ENCODE results near the gene VIPAS39. TPM values are rescaled to one million over a fixed set of nuclear protein-coding genes. Genes with fewer than 3 reads are reported as not detected.
A peak's percentile ranks its signal among the peaks of the same experiment; 100 is the strongest.

VIPAS39 gene
- total and polyA plus RNA-seq, 5 donors from 2014 or later, result 12.4 to 16.6 (median 14.3) TPM

DNA sequence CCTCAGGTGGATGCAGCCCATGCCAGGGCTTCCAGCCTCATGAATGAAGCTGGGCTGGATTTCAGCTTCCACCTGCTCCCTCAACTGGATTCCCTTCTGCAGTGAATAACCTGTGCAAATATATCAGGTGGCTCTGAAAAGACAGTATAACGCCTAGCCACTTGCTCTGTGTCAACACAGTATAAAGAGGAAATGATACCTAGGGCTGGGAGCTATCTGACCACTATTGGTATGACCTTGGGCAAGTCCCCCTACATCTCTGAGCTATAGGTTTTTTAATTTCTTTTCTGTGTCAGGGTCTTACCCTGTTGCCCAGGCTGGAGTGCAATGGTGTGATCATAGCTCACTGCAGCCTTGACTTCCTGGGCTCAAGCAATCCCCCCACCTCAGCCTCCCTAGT is 21.4 kb upstream of the VIPAS39 start:
- no peaks in the 10 kb centered on the region for H3K4me1 ChIP-seq (ENCODE audit: control insufficient read depth, insufficient read depth, low read length, poor library complexity, severe bottlenecking)
- no peaks in the 10 kb centered on the region for H3K27me3 ChIP-seq (ENCODE audit: control insufficient read depth, insufficient read depth, low read length)
- H3K4me3 Mint-ChIP-seq, result no peak overlapping the region
- ATAC-seq (ENCODE audit: low read depth in 2 of 2), result peak in 1 of 2 donors; percentile 29
- H3K27ac ChIP-seq (ENCODE audit: insufficient read depth, low read length, poor library complexity, severe bottlenecking), result no peak overlapping the region
- H3K4me3 ChIP-seq (ENCODE audit: low read depth, low read length), result no peak overlapping the region
- H3K9me3 ChIP-seq (ENCODE audit: control insufficient read depth in 2 of 2, low read length in 2 of 2), result no peaks in the 10 kb centered on the region
- no peaks in the 10 kb centered on the region for H3K36me3 ChIP-seq (ENCODE audit: control insufficient read depth, insufficient read depth, low read length)
- no peaks in the 10 kb centered on the region for H3K27me3 Mint-ChIP-seq
- H3K36me3 Mint-ChIP-seq, result no peaks in the 10 kb centered on the region
- DNase-seq, result no peak
- H3K27ac Mint-ChIP-seq, result no peak overlapping the region
- H3K4me1 Mint-ChIP-seq, result no peaks in the 10 kb centered on the region
- H3K9me3 Mint-ChIP-seq, result no peaks in the 10 kb centered on the region

- no peak for ATAC-seq (ENCODE audit: low read depth in 2 of 2)
- no peak overlapping the region for H3K4me3 ChIP-seq (ENCODE audit: low read depth, low read length)
- no peaks in the 10 kb centered on the region for H3K27me3 Mint-ChIP-seq
- H3K4me1 ChIP-seq (ENCODE audit: control insufficient read depth, insufficient read depth, low read length, poor library complexity, severe bottlenecking), result no peaks in the 10 kb centered on the region
- H3K9me3 Mint-ChIP-seq, result no peaks in the 10 kb centered on the region
- DNase-seq, result no peak
- no peak overlapping the region for H3K4me3 Mint-ChIP-seq
- H3K9me3 ChIP-seq (ENCODE audit: control insufficient read depth in 2 of 2, low read length in 2 of 2), result no peaks in the 10 kb centered on the region
- no peaks in the 10 kb centered on the region for H3K36me3 ChIP-seq (ENCODE audit: control insufficient read depth, insufficient read depth, low read length)
- H3K27ac Mint-ChIP-seq, result no peak overlapping the region
- no peaks in the 10 kb centered on the region for H3K36me3 Mint-ChIP-seq
- no peaks in the 10 kb centered on the region for H3K4me1 Mint-ChIP-seq
- no peak overlapping the region for H3K27ac ChIP-seq (ENCODE audit: insufficient read depth, low read length, poor library complexity, severe bottlenecking)
- no peaks in the 10 kb centered on the region for H3K27me3 ChIP-seq (ENCODE audit: control insufficient read depth, insufficient read depth, low read length)
Measured at GRCh38 chr14:77478029-77478428, 20.6 kb upstream of the VIPAS39 start.

GRCh38 chr14:77475432-77476115 is 18.2 kb upstream of the VIPAS39 start:
- no peak overlapping the region for H3K27ac Mint-ChIP-seq
- H3K9me3 Mint-ChIP-seq, result no peaks in the 10 kb centered on the region
- no peak for DNase-seq
- Histone ChIP-seq H3K4me1 (ENCODE audit: control insufficient read depth, insufficient read depth, low read length, poor library complexity, severe bottlenecking) (no peaks in the 10 kb centered on the region), H3K27ac (ENCODE audit: insufficient read depth, low read length, poor library complexity, severe bottlenecking) (no peak overlapping the region), H3K36me3 (ENCODE audit: control insufficient read depth, insufficient read depth, low read length) (no peaks in the 10 kb centered on the region), H3K4me3 (ENCODE audit: low read depth, low read length) (no peak overlapping the region), H3K9me3 (ENCODE audit: control insufficient read depth in 2 of 2, low read length in 2 of 2) (no peaks in the 10 kb centered on the region), H3K27me3 (ENCODE audit: control insufficient read depth, insufficient read depth, low read length) (no peaks in the 10 kb centered on the region)
- H3K4me3 Mint-ChIP-seq, result no peak overlapping the region
- H3K27me3 Mint-ChIP-seq, result no peaks in the 10 kb centered on the region
- no peak for ATAC-seq (ENCODE audit: low read depth in 2 of 2)
- no peaks in the 10 kb centered on the region for H3K36me3 Mint-ChIP-seq
- no peaks in the 10 kb centered on the region for H3K4me1 Mint-ChIP-seq

- Histone ChIP-seq H3K9me3 (ENCODE audit: control insufficient read depth in 2 of 2, low read length in 2 of 2) (no peaks in the 10 kb centered on the region), H3K4me1 (ENCODE audit: control insufficient read depth, insufficient read depth, low read length, poor library complexity, severe bottlenecking) (no peaks in the 10 kb centered on the region), H3K36me3 (ENCODE audit: control insufficient read depth, insufficient read depth, low read length) (peaks cover 2% of the 10 kb centered on the region), H3K27ac (ENCODE audit: insufficient read depth, low read length, poor library complexity, severe bottlenecking) (no peak overlapping the region), H3K27me3 (ENCODE audit: control insufficient read depth, insufficient read depth, low read length) (no peaks in the 10 kb centered on the region), H3K4me3 (ENCODE audit: low read depth, low read length) (no peak overlapping the region)
- Mint-ChIP-seq H3K9me3 (no peaks in the 10 kb centered on the region), H3K27me3 (no peaks in the 10 kb centered on the region), H3K4me1 (no peaks in the 10 kb centered on the region), H3K36me3 (peaks cover 2% of the 10 kb centered on the region), H3K27ac (no peak overlapping the region), H3K4me3 (no peak overlapping the region)
- ATAC-seq (ENCODE audit: low read depth in 2 of 2) (no peak), DNase-seq (no peak)
Measured at GRCh38 chr14:77474479-77475177, 17.2 kb upstream of the VIPAS39 start.

- Histone ChIP-seq H3K4me1 (ENCODE audit: control insufficient read depth, insufficient read depth, low read length, poor library complexity, severe bottlenecking) (no peaks in the 10 kb centered on the region), H3K27me3 (ENCODE audit: control insufficient read depth, insufficient read depth, low read length) (no peaks in the 10 kb centered on the region), H3K4me3 (ENCODE audit: low read depth, low read length) (no peak overlapping the region), H3K9me3 (ENCODE audit: control insufficient read depth in 2 of 2, low read length in 2 of 2) (no peaks in the 10 kb centered on the region), H3K36me3 (ENCODE audit: control insufficient read depth, insufficient read depth, low read length) (peaks cover 9% of the 10 kb centered on the region), H3K27ac (ENCODE audit: insufficient read depth, low read length, poor library complexity, severe bottlenecking) (no peak overlapping the region)
- Mint-ChIP-seq H3K4me3 (no peak overlapping the region), H3K27ac (no peak overlapping the region), H3K4me1 (no peaks in the 10 kb centered on the region), H3K27me3 (no peaks in the 10 kb centered on the region), H3K36me3 (peaks cover 9% of the 10 kb centered on the region), H3K9me3 (no peaks in the 10 kb centered on the region)
- DNase-seq (no peak), ATAC-seq (ENCODE audit: low read depth in 2 of 2) (no peak)
Measured at GRCh38 chr14:77473921-77474320, 16.5 kb upstream of the VIPAS39 start.

GRCh38 chr14:77470224-77470870 is 12.9 kb upstream of the VIPAS39 start:
- Mint-ChIP-seq H3K4me1 (no peaks in the 10 kb centered on the region), H3K27me3 (no peaks in the 10 kb centered on the region), H3K9me3 (no peaks in the 10 kb centered on the region), H3K4me3 (no peak overlapping the region), H3K27ac (no peak overlapping the region), H3K36me3 (peaks cover 25% of the 10 kb centered on the region)
- no peaks in the 10 kb centered on the region for H3K9me3 ChIP-seq (ENCODE audit: control insufficient read depth in 2 of 2, low read length in 2 of 2)
- H3K27me3 ChIP-seq (ENCODE audit: control insufficient read depth, insufficient read depth, low read length), result no peaks in the 10 kb centered on the region
- no peaks in the 10 kb centered on the region for H3K4me1 ChIP-seq (ENCODE audit: control insufficient read depth, insufficient read depth, low read length, poor library complexity, severe bottlenecking)
- ATAC-seq (ENCODE audit: low read depth in 2 of 2) (no peak), DNase-seq (no peak)
- no peak overlapping the region for H3K4me3 ChIP-seq (ENCODE audit: low read depth, low read length)
- peaks cover 44% of the 10 kb centered on the region for H3K36me3 ChIP-seq (ENCODE audit: control insufficient read depth, insufficient read depth, low read length)
- H3K27ac ChIP-seq (ENCODE audit: insufficient read depth, low read length, poor library complexity, severe bottlenecking), result no peak overlapping the region

DNA sequence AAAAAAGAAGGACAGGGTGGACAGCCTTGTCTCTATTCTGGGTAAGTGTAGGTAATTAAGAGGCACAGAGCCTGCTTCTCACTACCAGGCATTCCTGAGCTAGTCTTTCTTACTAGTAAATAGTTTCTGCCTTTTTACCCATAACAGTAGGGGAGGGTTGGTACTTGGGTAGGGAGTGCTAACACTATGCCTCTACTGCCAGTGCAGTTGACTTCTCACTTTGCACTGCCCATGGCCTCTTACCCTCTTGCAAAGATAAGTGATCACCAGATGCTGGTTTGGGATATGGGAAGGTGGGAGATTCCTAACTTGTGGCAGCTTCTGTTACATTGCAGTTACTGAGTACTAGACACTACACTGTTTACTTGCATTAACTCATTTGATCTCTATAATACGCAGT is 12.1 kb upstream of the VIPAS39 start:
- ATAC-seq (ENCODE audit: low read depth in 2 of 2), result no peak
- no peaks in the 10 kb centered on the region for H3K9me3 ChIP-seq (ENCODE audit: control insufficient read depth in 2 of 2, low read length in 2 of 2)
- H3K4me3 ChIP-seq (ENCODE audit: low read depth, low read length), result no peak overlapping the region
- peaks cover 52% of the 10 kb centered on the region for H3K36me3 ChIP-seq (ENCODE audit: control insufficient read depth, insufficient read depth, low read length)
- Mint-ChIP-seq H3K27ac (no peak overlapping the region), H3K36me3 (peaks cover 33% of the 10 kb centered on the region), H3K4me3 (no peak overlapping the region), H3K4me1 (no peaks in the 10 kb centered on the region), H3K9me3 (no peaks in the 10 kb centered on the region), H3K27me3 (no peaks in the 10 kb centered on the region)
- H3K27ac ChIP-seq (ENCODE audit: insufficient read depth, low read length, poor library complexity, severe bottlenecking), result no peak overlapping the region
- no peaks in the 10 kb centered on the region for H3K4me1 ChIP-seq (ENCODE audit: control insufficient read depth, insufficient read depth, low read length, poor library complexity, severe bottlenecking)
- H3K27me3 ChIP-seq (ENCODE audit: control insufficient read depth, insufficient read depth, low read length), result no peaks in the 10 kb centered on the region
- no peak for DNase-seq
